H9 (cell line): ENCODE results near the gene TRAK1. TPM values are rescaled to one million over a fixed set of nuclear protein-coding genes. Genes with fewer than 3 reads are reported as not detected.

Experiments used
- DNase-seq: peaks from one replicate; pipeline ENCODE4 v3.0.0-alpha.2; 2017
- H2AFZ ChIP-seq: one replicate; pipeline ENCODE4 v1.6.1; 2013; ENCODE audit warnings: mild to moderate bottlenecking, low read length, control low read depth, moderate library complexity
- H2AK5ac ChIP-seq: 2 replicates; pipeline ENCODE4 v1.6.1; 2013; ENCODE audit warnings: low read length, control low read depth, mixed read lengths; ENCODE audit not compliant: insufficient read length
- H2BK120ac ChIP-seq: one replicate; pipeline ENCODE4 v1.6.1; 2013; ENCODE audit warnings: low read depth, mild to moderate bottlenecking, low read length, control low read depth, inconsistent platforms; ENCODE audit not compliant: poor library complexity, severe bottlenecking
- H2BK12ac ChIP-seq: 2 replicates; pipeline ENCODE4 v1.6.1; 2013; ENCODE audit warnings: low read length, control low read depth, mixed read lengths, low read depth; ENCODE audit not compliant: insufficient read length
- H2BK15ac ChIP-seq: 2 replicates; pipeline ENCODE4 v1.6.1; 2013; ENCODE audit warnings: low read depth, low read length, control low read depth
- H2BK20ac ChIP-seq: one replicate; pipeline ENCODE4 v1.6.1; 2013; ENCODE audit warnings: low read depth, mild to moderate bottlenecking, low read length, control low read depth, inconsistent platforms; ENCODE audit not compliant: poor library complexity, severe bottlenecking
- H2BK5ac ChIP-seq: 2 replicates; pipeline ENCODE4 v1.6.1; 2013; ENCODE audit warnings: low read length, control low read depth, mixed read lengths; ENCODE audit not compliant: insufficient read length
- H3K14ac ChIP-seq: 2 replicates; pipeline ENCODE4 v1.6.1; 2013; ENCODE audit warnings: low read length, control low read depth; ENCODE audit not compliant: insufficient read depth
- H3K18ac ChIP-seq: 2 replicates; pipeline ENCODE4 v1.6.1; 2013; ENCODE audit warnings: low read depth, mild to moderate bottlenecking, mixed read lengths, low read length, control low read depth; ENCODE audit not compliant: insufficient read length
- H3K23ac ChIP-seq: 2 replicates; pipeline ENCODE4 v1.6.1; 2013; ENCODE audit warnings: low read length, control low read depth, mixed read lengths, low read depth; ENCODE audit not compliant: insufficient read length
- H3K23me2 ChIP-seq: 2 replicates; pipeline ENCODE4 v1.6.1; 2013; ENCODE audit warnings: low read depth, mild to moderate bottlenecking, mixed read lengths, low read length, control low read depth; ENCODE audit not compliant: insufficient read length, poor library complexity, severe bottlenecking
- H3K27ac ChIP-seq: 2 replicates; pipeline ENCODE4 v1.5.1; 2013; ENCODE audit warnings: low read length, control low read depth, mixed read lengths, low read depth; ENCODE audit not compliant: insufficient read length
- H3K27me3 ChIP-seq: 2 replicates; pipeline ENCODE4 v1.6.1; 2013; ENCODE audit warnings: low read length, control low read depth, inconsistent platforms; ENCODE audit not compliant: insufficient read depth
- H3K4ac ChIP-seq: 2 replicates; pipeline ENCODE4 v1.6.1; 2013; ENCODE audit warnings: low read depth, mild to moderate bottlenecking, control low read depth, inconsistent platforms, low read length, moderate library complexity
- H3K4me1 ChIP-seq: 2 replicates; pipeline ENCODE4 v1.6.1; 2013; ENCODE audit warnings: low read length, control low read depth, inconsistent platforms; ENCODE audit not compliant: insufficient read depth
- H3K4me2 ChIP-seq: 2 replicates; pipeline ENCODE4 v1.6.1; 2013; ENCODE audit warnings: low read length, control low read depth, mixed read lengths; ENCODE audit not compliant: insufficient read length, insufficient read depth
- H3K56ac ChIP-seq: 2 replicates; pipeline ENCODE4 v1.6.1; 2013; ENCODE audit warnings: low read depth, mild to moderate bottlenecking, mixed read lengths, low read length, control low read depth; ENCODE audit not compliant: insufficient read length
- H3K79me1 ChIP-seq: 2 replicates; pipeline ENCODE4 v1.6.1; 2013; ENCODE audit warnings: low read depth, mild to moderate bottlenecking, moderate library complexity, low read length, control low read depth, inconsistent platforms; ENCODE audit not compliant: insufficient read depth, poor library complexity, severe bottlenecking
- H3K79me2 ChIP-seq: 2 replicates; pipeline ENCODE4 v1.6.1; 2013; ENCODE audit warnings: low read length, control low read depth, inconsistent platforms; ENCODE audit not compliant: insufficient read depth
- H3K9ac ChIP-seq: 2 replicates; pipeline ENCODE4 v1.6.1; 2013; ENCODE audit warnings: low read length, control low read depth, mixed read lengths; ENCODE audit not compliant: insufficient read length; ENCODE audit errors: extremely low read depth
- H3K9me3 ChIP-seq: one replicate; pipeline ENCODE4 v1.6.1; 2013; ENCODE audit warnings: low read depth, low read length, inconsistent platforms; ENCODE audit not compliant: control insufficient read depth
- H3T11ph ChIP-seq: one replicate; pipeline ENCODE4 v1.6.1; 2013; ENCODE audit warnings: mild to moderate bottlenecking, low read length, control low read depth, inconsistent platforms
- H4K20me1 ChIP-seq: one replicate; pipeline ENCODE4 v1.6.1; 2013; ENCODE audit not compliant: control insufficient read depth, insufficient read length, insufficient read depth
- H4K5ac ChIP-seq: 2 replicates; pipeline ENCODE4 v1.6.1; 2013; ENCODE audit warnings: low read depth, mild to moderate bottlenecking, mixed read lengths, low read length, control low read depth; ENCODE audit not compliant: insufficient read length
- H4K8ac ChIP-seq: replicated peaks from 2 replicates; pipeline ENCODE4 v1.6.1; 2013; ENCODE audit warnings: low read length, control low read depth, mixed read lengths, low read depth; ENCODE audit not compliant: insufficient read length
- H4K91ac ChIP-seq: 2 replicates; pipeline ENCODE4 v1.6.1; 2013; ENCODE audit warnings: low read depth, mild to moderate bottlenecking, moderate library complexity, mixed read lengths, low read length, control low read depth; ENCODE audit not compliant: insufficient read length
- H3K27ac Mint-ChIP-seq, 3 experiments: 2 replicates in 2 of 3; 3 replicates in 1 of 3; pipeline ENCODE4 v1.8.0; 2020 to 2021; ENCODE audit warnings: mixed read lengths in 3 of 3, mild to moderate bottlenecking in 1 of 3, moderate library complexity in 1 of 3
- H3K27me3 Mint-ChIP-seq: 2 replicates; pipeline ENCODE4 v1.8.0; 2021; ENCODE audit warnings: low read depth, mild to moderate bottlenecking, moderate library complexity, mixed read lengths
- H3K36me3 Mint-ChIP-seq, 3 experiments: 2 replicates in 2 of 3; 3 replicates in 1 of 3; pipeline ENCODE4 v1.8.0; 2020 to 2021; ENCODE audit warnings: low read depth in 3 of 3, mixed read lengths in 3 of 3; ENCODE audit not compliant: insufficient read depth in 1 of 3
- H3K4me1 Mint-ChIP-seq, 2 experiments: 2 replicates each; pipeline ENCODE4 v1.8.0; 2020; ENCODE audit warnings: mixed read lengths in 2 of 2
- H3K4me3 Mint-ChIP-seq, 2 experiments: 2 replicates in 1 of 2; 3 replicates in 1 of 2; pipeline ENCODE4 v1.8.0; 2020 to 2021; ENCODE audit warnings: mild to moderate bottlenecking in 2 of 2, mixed read lengths in 2 of 2, moderate library complexity in 1 of 2
- H3K9me3 Mint-ChIP-seq, 2 experiments: 2 replicates in 1 of 2; 3 replicates in 1 of 2; pipeline ENCODE4 v1.8.0; 2020; ENCODE audit warnings: mild to moderate bottlenecking in 2 of 2, mixed read lengths in 2 of 2, moderate library complexity in 1 of 2
- CTCF ChIP-seq: fragments of 200-600 bp; sonication (generic); conservative IDR thresholded peaks from 3 replicates; pipeline ENCODE4 v1.8.0; 2021; ENCODE audit warnings: antibody characterized with exemption, mild to moderate bottlenecking
- WGBS: extraction: QIAGEN DNeasy Blood & Tissue Kit; methylation state at CpG from one replicate; pipeline ENCODE4 v1.1.7; 2013; ENCODE audit warnings: missing lambda C conversion rate, low lambda C conversion rate, mixed read lengths; ENCODE audit not compliant: insufficient read length; ENCODE audit errors: extremely low coverage; 5-methylcytosine and 5-hydroxymethylcytosine counted together
- total RNA-seq: library from RNA; stranded (reverse); gene quantifications from 2 replicates; pipeline ENCODE4 v1.2.1, GENCODE V29; 2021

TRAK1 gene
- total RNA-seq, 1 experiment from 2014 or later = 34.2 TPM

- no peak overlapping the region for H3T11ph ChIP-seq
- no peak overlapping the region for H3K4me3 Mint-ChIP-seq
- no peak for TF ChIP-seq CTCF
- H3K56ac ChIP-seq = no peak overlapping the region
- no peak overlapping the region for H2BK20ac ChIP-seq
- H3K18ac ChIP-seq = no peak overlapping the region
- no CpG with 5 or more reads among the region's 6 CpGs for WGBS
- no peaks in the 10 kb centered on the region for H3K27me3 ChIP-seq
- H3K9me3 ChIP-seq = no peaks in the 10 kb centered on the region
- no peak overlapping the region for H2AFZ ChIP-seq
- H3K4me1 Mint-ChIP-seq = peaks cover 3 to 17% of the 10 kb centered on the region in 2 experiments; a peak in 3 of 4 replicates
- H2BK15ac ChIP-seq = no peak overlapping the region
- no peak overlapping the region for H3K9ac ChIP-seq
- peaks cover 9 to 50% (median 38%) of the 10 kb centered on the region in 3 experiments; a peak in 6 of 7 replicates for H3K36me3 Mint-ChIP-seq
- H3K9me3 Mint-ChIP-seq = no peaks in the 10 kb centered on the region
- H3K4ac ChIP-seq = no peak overlapping the region
- no peak overlapping the region for H3K4me2 ChIP-seq
- no peaks in the 10 kb centered on the region for H3K79me2 ChIP-seq
- H3K14ac ChIP-seq = no peak overlapping the region
- no peaks in the 10 kb centered on the region for H4K20me1 ChIP-seq
- no peak overlapping the region for H2BK5ac ChIP-seq
- H4K91ac ChIP-seq = no peak overlapping the region
- no peaks in the 10 kb centered on the region for H3K27me3 Mint-ChIP-seq
- no peaks in the 10 kb centered on the region; the same call in 1 of the 2 replicates for H3K4me1 ChIP-seq
- H3K79me1 ChIP-seq = no peaks in the 10 kb centered on the region
- no peak overlapping the region for H3K27ac ChIP-seq
- no peak overlapping the region for H2BK120ac ChIP-seq
- H3K23ac ChIP-seq = no peak overlapping the region
- no peak for DNase-seq
- no peak overlapping the region for H4K5ac ChIP-seq
- H2BK12ac ChIP-seq = no peak overlapping the region
- H2AK5ac ChIP-seq = no peak overlapping the region
- no peaks in the 10 kb centered on the region for H3K23me2 ChIP-seq
- no peak overlapping the region for H4K8ac ChIP-seq
- H3K27ac Mint-ChIP-seq = no peak overlapping the region; a peak in 1 of 7 replicates
These were observed 98.6 kb downstream of the TRAK1 start for GRCh38 chr3:42189736-42190135.
